Measurements from ENCODE around the gene LIN7B. TPM values are rescaled to one million over a fixed set of nuclear protein-coding genes. Genes with fewer than 3 reads are reported as not detected.

Gene LIN7B
- total and polyA plus RNA-seq, 9 of the 15 experiments (the other 6 are each of a cell fraction or from before 2014, with no cell fraction given) = 0.89 to 15.7 (median 4.0) TPM

GRCh38 chr19:49128545-49129237 is 14.5 kb downstream of the LIN7B start (continued):
- no peak for TF ChIP-seq POLR2AphosphoS2 (IDR thresholded peaks at IDR 0.05; ENCODE audit: low read length)
- 0 out of 2 replicates have a peak, but pooled peaks have one; percentile 23 for TF ChIP-seq PHF8 (IDR thresholded peaks at IDR 0.05; ENCODE audit: borderline replicate concordance, low read length)
- peak; percentile 77 to 87 for TF ChIP-seq KDM1A (IDR thresholded peaks at IDR 0.05)
- TF ChIP-seq MAX (CRISPR knock-in tag; IDR thresholded peaks at IDR 0.05) = peak; percentile 18; the same call in 1 of the 2 replicates
- peak; percentile 87 for TF ChIP-seq ZNF512 (tag; IDR thresholded peaks at IDR 0.05)
- no peak for TF ChIP-seq ZNF140 (CRISPR knock-in tag; IDR thresholded peaks at IDR 0.05)
- TF ChIP-seq HMGXB4 (CRISPR knock-in tag; IDR thresholded peaks at IDR 0.05) = no peak
- TF ChIP-seq, protein P1, sequence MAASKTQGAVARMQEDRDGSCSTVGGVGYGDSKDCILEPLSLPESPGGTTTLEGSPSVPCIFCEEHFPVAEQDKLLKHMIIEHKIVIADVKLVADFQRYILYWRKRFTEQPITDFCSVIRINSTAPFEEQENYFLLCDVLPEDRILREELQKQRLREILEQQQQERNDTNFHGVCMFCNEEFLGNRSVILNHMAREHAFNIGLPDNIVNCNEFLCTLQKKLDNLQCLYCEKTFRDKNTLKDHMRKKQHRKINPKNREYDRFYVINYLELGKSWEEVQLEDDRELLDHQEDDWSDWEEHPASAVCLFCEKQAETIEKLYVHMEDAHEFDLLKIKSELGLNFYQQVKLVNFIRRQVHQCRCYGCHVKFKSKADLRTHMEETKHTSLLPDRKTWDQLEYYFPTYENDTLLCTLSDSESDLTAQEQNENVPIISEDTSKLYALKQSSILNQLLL (CRISPR knock-in tag; IDR thresholded peaks at IDR 0.05; ENCODE audit: borderline replicate concordance) = no peak
- no peak for TF ChIP-seq TEAD2 (tag; IDR thresholded peaks at IDR 0.05)
- peak; percentile 90 for TF ChIP-seq PKNOX1 (IDR thresholded peaks at IDR 0.05)
- 0 out of 2 replicates have a peak, but pooled peaks have one; percentile 3 for TF ChIP-seq CBFA2T2 (conservative IDR thresholded peaks at IDR 0.05)
- TF ChIP-seq SETDB1 (IDR thresholded peaks at IDR 0.05; ENCODE audit: low read length) = no peak
- TF ChIP-seq MCM2 (IDR thresholded peaks at IDR 0.05; ENCODE audit: low read depth) = no peak
- no peak for TF ChIP-seq NCOA6 (IDR thresholded peaks at IDR 0.05)
- TF ChIP-seq ZNF586 (CRISPR knock-in tag; conservative IDR thresholded peaks at IDR 0.05) = no peak
- TF ChIP-seq, protein P2, sequence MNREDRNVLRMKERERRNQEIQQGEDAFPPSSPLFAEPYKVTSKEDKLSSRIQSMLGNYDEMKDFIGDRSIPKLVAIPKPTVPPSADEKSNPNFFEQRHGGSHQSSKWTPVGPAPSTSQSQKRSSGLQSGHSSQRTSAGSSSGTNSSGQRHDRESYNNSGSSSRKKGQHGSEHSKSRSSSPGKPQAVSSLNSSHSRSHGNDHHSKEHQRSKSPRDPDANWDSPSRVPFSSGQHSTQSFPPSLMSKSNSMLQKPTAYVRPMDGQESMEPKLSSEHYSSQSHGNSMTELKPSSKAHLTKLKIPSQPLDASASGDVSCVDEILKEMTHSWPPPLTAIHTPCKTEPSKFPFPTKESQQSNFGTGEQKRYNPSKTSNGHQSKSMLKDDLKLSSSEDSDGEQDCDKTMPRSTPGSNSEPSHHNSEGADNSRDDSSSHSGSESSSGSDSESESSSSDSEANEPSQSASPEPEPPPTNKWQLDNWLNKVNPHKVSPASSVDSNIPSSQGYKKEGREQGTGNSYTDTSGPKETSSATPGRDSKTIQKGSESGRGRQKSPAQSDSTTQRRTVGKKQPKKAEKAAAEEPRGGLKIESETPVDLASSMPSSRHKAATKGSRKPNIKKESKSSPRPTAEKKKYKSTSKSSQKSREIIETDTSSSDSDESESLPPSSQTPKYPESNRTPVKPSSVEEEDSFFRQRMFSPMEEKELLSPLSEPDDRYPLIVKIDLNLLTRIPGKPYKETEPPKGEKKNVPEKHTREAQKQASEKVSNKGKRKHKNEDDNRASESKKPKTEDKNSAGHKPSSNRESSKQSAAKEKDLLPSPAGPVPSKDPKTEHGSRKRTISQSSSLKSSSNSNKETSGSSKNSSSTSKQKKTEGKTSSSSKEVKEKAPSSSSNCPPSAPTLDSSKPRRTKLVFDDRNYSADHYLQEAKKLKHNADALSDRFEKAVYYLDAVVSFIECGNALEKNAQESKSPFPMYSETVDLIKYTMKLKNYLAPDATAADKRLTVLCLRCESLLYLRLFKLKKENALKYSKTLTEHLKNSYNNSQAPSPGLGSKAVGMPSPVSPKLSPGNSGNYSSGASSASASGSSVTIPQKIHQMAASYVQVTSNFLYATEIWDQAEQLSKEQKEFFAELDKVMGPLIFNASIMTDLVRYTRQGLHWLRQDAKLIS (CRISPR knock-in tag; IDR thresholded peaks at IDR 0.05) = no peak
- TF ChIP-seq KAT7 (CRISPR knock-in tag; IDR thresholded peaks at IDR 0.05; ENCODE audit: borderline replicate concordance) = no peak
- TF ChIP-seq ZNF124 (CRISPR knock-in tag; IDR thresholded peaks at IDR 0.05) = no peak
- no peak for TF ChIP-seq TCFL5 (CRISPR knock-in tag; conservative IDR thresholded peaks at IDR 0.05)
